HG02870 (cell line): Measurements from ENCODE around the gene CA7.
"Not testable (repeated sequence)": the region's sequence is repeated elsewhere in the genome, so short reads cannot be mapped to it uniquely, and the experiment has no call there.

Experiments used
- ATAC-seq: cut with Tn5 transposase; IDR thresholded peaks from one replicate; pipeline ENCODE4 v1.9.1; 2021; ENCODE audit warnings: mild to moderate bottlenecking, moderate library complexity; ENCODE audit not compliant: unreplicated experiment

Gene CA7

GRCh38 chr16:66895999-66896398 is 51.8 kb downstream of the CA7 start:
- ATAC-seq, result no peak

DNA sequence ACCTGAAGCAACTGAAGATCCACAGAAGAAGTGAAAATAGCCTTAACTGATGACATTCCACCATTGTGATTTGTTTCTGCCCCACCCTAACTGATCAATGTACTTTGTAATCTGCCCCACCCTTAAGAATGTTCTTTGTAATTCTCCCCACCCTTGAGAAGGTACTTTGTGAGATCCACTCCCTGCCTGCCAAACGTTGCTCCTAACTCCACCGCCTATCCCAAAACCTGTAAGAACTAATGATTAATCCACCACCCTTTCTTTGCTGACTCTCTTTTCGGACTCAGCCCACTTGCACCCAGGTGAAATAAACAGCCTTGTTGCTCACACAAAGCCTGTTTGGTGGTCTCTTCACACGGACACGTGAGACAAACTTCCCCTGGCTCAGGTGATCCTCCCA is 52.5 kb downstream of the CA7 start:
- ATAC-seq, result not testable (repeated sequence)

- ATAC-seq, result no peak
These were observed 54.0 kb downstream of the CA7 start for GRCh38 chr16:66898207-66898606.

GRCh38 chr16:66898933-66899309 is 54.7 kb downstream of the CA7 start:
- no peak for ATAC-seq

DNA sequence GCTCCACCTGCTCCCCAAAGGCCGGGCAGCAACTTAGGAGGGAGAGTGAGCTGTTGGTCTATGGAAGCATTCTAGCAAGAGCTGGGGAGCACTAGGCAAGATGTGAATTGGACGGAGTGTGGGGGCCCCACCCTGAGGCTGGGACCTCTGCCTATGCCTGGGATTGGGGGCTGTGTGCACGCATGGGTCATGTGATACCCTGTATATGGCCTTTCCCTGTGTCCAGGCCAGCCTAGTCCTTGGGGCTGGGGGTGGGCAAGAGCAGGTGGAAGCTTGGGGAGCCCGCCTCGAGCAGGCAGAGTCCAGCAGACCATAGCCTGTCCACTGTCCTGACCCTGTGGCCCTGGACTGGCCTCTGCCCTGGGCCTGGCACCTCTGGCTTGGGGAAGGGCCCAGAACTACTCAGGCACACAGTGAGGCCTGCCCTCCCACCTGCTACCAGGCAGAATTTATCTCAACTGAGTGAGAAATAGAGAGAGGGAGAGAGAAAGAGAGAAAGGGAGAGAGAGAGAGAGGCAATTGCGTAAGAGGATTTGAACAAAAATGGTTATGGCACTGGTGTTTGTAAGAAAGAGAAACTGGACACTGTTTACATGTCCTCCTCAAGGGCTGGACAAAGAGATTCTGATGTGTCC is 55.2 kb downstream of the CA7 start:
- no peak for ATAC-seq

GRCh38 chr16:66899945-66900710 is 55.9 kb downstream of the CA7 start:
- ATAC-seq, result no peak

DNA sequence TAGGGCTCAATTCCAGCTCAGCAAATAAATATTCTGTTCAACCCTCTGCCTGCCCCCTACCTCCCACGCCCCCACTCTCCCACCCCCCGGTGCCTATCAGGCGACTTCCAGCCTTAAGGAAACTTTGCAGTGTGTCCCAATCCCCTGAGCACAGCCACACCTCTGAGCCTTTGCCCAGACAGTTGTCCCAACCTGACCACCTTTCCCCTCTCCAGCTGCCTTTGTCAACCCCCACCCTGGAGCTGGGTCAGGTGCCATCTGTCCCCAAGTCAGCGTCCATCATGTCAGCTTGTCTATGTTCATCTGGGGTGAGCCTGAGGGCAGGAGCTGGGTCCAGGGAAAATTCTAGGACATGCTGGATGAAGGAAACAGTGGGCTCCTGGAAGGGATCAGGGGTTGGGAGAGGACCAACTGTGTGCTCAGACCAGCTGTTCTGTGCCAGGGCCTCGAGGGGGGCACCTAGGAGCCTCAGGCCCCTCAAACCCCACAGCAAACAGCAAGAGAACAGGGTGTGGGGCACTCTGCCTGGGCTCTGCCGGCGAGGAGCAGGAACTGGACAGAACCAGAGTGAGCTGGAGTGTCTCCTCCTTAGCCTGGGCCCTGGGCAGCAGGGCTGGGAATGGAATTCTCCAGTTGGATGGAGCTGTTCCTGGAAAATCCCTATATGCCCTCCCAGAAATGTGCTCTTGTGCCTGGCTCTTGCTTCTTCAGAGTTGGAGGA is 56.7 kb downstream of the CA7 start:
- ATAC-seq, result no peak

GRCh38 chr16:66901626-66902025 is 57.4 kb downstream of the CA7 start:
- no peak for ATAC-seq

GRCh38 chr16:66902648-66903543 is 58.7 kb downstream of the CA7 start:
- ATAC-seq, result no peak
